K562 (cell line): Measurements from ENCODE around the gene IL21. TPM values are rescaled to one million over a fixed set of nuclear protein-coding genes. Genes with fewer than 3 reads are reported as not detected.

Experiments used
- MGA ChIP-seq: fragments of 450-650 bp; IDR thresholded peaks from 2 replicates; pipeline ENCODE4 v1.6.1; 2016; ENCODE audit warnings: mild to moderate bottlenecking, moderate library complexity
- NFIC ChIP-seq: fragments of 450-650 bp; IDR thresholded peaks from 2 replicates; pipeline ENCODE4 v1.6.1; 2017; ENCODE audit warnings: mild to moderate bottlenecking, inconsistent platforms
- RBM22 ChIP-seq: fragments of 200-400 bp; formaldehyde crosslinking; IDR thresholded peaks from 2 replicates; pipeline ENCODE4 v1.6.1; 2018; ENCODE audit warnings: low read length, low read depth; ENCODE audit not compliant: poor library complexity, severe bottlenecking
- SIN3B ChIP-seq: fragments of 450-650 bp; IDR thresholded peaks from 2 replicates; pipeline ENCODE4 v1.6.1; 2017; ENCODE audit warnings: low read depth, mild to moderate bottlenecking, moderate library complexity
- VEZF1 ChIP-seq: fragments of 200-800 bp; sonication (Bioruptor generic); IDR thresholded peaks from 2 replicates; pipeline ENCODE4 v1.6.1; 2017; ENCODE audit warnings: missing genetic modification characterization, missing compliant biosample characterization
- ZBTB1 ChIP-seq: sonication (generic); formaldehyde crosslinking; IDR thresholded peaks from 2 replicates; pipeline ENCODE4 v1.8.1; 2023; ENCODE audit warnings: missing genetic modification reagents, low read depth, mild to moderate bottlenecking, borderline replicate concordance
- ZHX1 ChIP-seq: fragments of 150-350 bp; conservative IDR thresholded peaks from 2 replicates; pipeline ENCODE4 v1.6.1; 2014; ENCODE audit warnings: low read length
- ZNF239 ChIP-seq: fragments of 250-450 bp; sonication (Bioruptor Pico); IDR thresholded peaks from 2 replicates; pipeline ENCODE4 v1.4.0; 2020; ENCODE audit warnings: mild to moderate bottlenecking
- polyA plus RNA-seq, 8 experiments: library from polyadenylated mRNA; depleted of rRNA in 4 of 8; stranded (reverse) in 5 of 8; unstranded in 3 of 8; fragments of >200 nt; fragmentation: Nextera tagmentation in 2 of 8; fragmentation: Illumina TruSeq in 1 of 8; extraction: Ambion mirVana in 2 of 8; extraction: Trizol in 1 of 8; gene quantifications; 2 replicates each; pipeline versions ENCODE4 v1.2.1 to v1.2.3, GENCODE V29; 2011 to 2014; ENCODE audit warnings: inconsistent platforms in 1 of 8, missing spikeins in 1 of 8
- total RNA-seq, 7 experiments: library from RNA; depleted of rRNA in 6 of 7; stranded (reverse); fragments of >200 nt in 6 of 7; fragmentation: Illumina TruSeq in 2 of 7; extraction: Trizol in 2 of 7; gene quantifications; 2 replicates each; pipeline versions ENCODE4 v1.2.1 to v1.2.3, GENCODE V29; 2011 to 2021; ENCODE audit warnings: low replicate concordance in 1 of 7

The IL21 gene
- total and polyA plus RNA-seq, 9 of the 15 experiments (the other 6 are each of a cell fraction or from before 2014, with no cell fraction given) = not detected

- TF ChIP-seq MGA (no peak), ZNF239 (peak; percentile 20; the same call in 1 of the 2 replicates), NFIC (no peak), VEZF1 (CRISPR knock-in tag) (peak; percentile 29), RBM22 (no peak), SIN3B (no peak), ZBTB1 (no peak), ZHX1 (no peak)
Measured at GRCh38 chr4:122661176-122662160, 40.6 kb upstream of the IL21 start (continued).
